ENCODE data around the gene WDR38. TPM values are rescaled to one million over a fixed set of nuclear protein-coding genes. Genes with fewer than 3 reads are reported as not detected.

Gene WDR38
- total and polyA plus RNA-seq, 2 of the 13 experiments (the other 11 are each of a cell fraction or from before 2014, with no cell fraction given) = not detected

DNA sequence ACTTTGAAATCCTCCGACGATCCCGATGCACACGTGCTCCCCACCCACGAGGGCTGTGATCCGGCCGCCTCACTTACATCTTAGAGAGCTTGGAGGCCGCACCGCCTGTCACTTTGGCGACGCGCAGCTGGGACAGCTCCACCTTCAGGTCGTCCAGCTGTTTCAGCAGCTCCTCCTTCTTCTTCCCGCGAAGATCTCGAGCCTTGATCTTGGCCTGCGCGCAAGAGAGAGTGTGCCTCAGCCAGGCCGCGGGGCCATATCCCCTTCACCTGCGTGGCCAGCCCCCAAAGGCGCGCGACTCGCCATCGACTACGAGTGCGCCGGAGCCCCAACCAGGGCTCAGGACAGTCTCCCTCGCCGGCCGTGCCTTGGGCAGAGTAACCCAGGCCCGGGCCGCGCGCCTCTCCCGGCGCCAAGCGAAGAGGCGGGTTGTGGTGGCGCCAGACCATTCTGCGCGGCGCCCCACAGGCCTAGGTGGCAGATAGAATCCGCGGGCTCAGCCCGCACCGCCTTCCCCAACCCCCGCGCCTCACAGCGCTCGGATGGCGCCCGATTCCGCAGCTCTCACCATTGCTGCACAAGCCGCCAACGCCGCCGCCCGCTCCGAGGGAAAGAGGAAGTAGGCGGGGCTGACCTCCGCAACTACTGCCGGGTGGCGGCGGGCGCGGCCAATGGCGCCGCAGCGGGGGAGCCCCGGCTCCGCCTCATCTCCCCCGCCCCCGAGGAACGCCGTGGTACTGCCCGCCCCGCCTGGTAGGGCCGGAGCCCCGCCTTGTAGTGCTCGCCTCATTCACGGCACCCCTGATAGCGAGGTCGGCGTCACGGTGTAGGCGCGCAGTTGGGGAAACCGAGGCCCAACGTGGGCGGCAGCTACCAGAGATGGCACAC, 8.3 kb downstream of the WDR38 start, which contains the start of the genes ARPC5L and RPL35 (continued):
- TF ChIP-seq, protein P1, sequence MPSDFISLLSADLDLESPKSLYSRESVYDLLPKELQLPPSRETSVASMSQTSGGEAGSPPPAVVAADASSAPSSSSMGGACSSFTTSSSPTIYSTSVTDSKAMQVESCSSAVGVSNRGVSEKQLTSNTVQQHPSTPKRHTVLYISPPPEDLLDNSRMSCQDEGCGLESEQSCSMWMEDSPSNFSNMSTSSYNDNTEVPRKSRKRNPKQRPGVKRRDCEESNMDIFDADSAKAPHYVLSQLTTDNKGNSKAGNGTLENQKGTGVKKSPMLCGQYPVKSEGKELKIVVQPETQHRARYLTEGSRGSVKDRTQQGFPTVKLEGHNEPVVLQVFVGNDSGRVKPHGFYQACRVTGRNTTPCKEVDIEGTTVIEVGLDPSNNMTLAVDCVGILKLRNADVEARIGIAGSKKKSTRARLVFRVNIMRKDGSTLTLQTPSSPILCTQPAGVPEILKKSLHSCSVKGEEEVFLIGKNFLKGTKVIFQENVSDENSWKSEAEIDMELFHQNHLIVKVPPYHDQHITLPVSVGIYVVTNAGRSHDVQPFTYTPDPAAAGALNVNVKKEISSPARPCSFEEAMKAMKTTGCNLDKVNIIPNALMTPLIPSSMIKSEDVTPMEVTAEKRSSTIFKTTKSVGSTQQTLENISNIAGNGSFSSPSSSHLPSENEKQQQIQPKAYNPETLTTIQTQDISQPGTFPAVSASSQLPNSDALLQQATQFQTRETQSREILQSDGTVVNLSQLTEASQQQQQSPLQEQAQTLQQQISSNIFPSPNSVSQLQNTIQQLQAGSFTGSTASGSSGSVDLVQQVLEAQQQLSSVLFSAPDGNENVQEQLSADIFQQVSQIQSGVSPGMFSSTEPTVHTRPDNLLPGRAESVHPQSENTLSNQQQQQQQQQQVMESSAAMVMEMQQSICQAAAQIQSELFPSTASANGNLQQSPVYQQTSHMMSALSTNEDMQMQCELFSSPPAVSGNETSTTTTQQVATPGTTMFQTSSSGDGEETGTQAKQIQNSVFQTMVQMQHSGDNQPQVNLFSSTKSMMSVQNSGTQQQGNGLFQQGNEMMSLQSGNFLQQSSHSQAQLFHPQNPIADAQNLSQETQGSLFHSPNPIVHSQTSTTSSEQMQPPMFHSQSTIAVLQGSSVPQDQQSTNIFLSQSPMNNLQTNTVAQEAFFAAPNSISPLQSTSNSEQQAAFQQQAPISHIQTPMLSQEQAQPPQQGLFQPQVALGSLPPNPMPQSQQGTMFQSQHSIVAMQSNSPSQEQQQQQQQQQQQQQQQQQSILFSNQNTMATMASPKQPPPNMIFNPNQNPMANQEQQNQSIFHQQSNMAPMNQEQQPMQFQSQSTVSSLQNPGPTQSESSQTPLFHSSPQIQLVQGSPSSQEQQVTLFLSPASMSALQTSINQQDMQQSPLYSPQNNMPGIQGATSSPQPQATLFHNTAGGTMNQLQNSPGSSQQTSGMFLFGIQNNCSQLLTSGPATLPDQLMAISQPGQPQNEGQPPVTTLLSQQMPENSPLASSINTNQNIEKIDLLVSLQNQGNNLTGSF (CRISPR knock-in tag; IDR thresholded peaks at IDR 0.05) = peak; percentile 80; the same call in 1 of the 2 replicates
- TF ChIP-seq ZGPAT (CRISPR knock-in tag; IDR thresholded peaks at IDR 0.05) = peak; percentile 91
- no peak for TF ChIP-seq KDM6A (CRISPR knock-in tag; IDR thresholded peaks at IDR 0.05; ENCODE audit: low read depth)
- TF ChIP-seq, protein P2, sequence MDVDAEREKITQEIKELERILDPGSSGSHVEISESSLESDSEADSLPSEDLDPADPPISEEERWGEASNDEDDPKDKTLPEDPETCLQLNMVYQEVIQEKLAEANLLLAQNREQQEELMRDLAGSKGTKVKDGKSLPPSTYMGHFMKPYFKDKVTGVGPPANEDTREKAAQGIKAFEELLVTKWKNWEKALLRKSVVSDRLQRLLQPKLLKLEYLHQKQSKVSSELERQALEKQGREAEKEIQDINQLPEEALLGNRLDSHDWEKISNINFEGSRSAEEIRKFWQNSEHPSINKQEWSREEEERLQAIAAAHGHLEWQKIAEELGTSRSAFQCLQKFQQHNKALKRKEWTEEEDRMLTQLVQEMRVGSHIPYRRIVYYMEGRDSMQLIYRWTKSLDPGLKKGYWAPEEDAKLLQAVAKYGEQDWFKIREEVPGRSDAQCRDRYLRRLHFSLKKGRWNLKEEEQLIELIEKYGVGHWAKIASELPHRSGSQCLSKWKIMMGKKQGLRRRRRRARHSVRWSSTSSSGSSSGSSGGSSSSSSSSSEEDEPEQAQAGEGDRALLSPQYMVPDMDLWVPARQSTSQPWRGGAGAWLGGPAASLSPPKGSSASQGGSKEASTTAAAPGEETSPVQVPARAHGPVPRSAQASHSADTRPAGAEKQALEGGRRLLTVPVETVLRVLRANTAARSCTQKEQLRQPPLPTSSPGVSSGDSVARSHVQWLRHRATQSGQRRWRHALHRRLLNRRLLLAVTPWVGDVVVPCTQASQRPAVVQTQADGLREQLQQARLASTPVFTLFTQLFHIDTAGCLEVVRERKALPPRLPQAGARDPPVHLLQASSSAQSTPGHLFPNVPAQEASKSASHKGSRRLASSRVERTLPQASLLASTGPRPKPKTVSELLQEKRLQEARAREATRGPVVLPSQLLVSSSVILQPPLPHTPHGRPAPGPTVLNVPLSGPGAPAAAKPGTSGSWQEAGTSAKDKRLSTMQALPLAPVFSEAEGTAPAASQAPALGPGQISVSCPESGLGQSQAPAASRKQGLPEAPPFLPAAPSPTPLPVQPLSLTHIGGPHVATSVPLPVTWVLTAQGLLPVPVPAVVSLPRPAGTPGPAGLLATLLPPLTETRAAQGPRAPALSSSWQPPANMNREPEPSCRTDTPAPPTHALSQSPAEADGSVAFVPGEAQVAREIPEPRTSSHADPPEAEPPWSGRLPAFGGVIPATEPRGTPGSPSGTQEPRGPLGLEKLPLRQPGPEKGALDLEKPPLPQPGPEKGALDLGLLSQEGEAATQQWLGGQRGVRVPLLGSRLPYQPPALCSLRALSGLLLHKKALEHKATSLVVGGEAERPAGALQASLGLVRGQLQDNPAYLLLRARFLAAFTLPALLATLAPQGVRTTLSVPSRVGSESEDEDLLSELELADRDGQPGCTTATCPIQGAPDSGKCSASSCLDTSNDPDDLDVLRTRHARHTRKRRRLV (CRISPR knock-in tag; IDR thresholded peaks at IDR 0.05) = peak; percentile 41; the same call in 1 of the 2 replicates
- TF ChIP-seq POLR2G (IDR thresholded peaks at IDR 0.05; ENCODE audit: low read depth, low read length) = peak; percentile 97
- no peak for TF ChIP-seq TBX3 (IDR thresholded peaks at IDR 0.05; ENCODE audit: borderline replicate concordance)
- TF ChIP-seq RBFOX2 (IDR thresholded peaks at IDR 0.05; ENCODE audit: low read depth, low read length) = peak; percentile 100
- TF ChIP-seq SIN3B (IDR thresholded peaks at IDR 0.05; ENCODE audit: low read length) = peak; percentile 36; the same call in 1 of the 2 replicates
- TF ChIP-seq NCOA5 (CRISPR knock-in tag; IDR thresholded peaks at IDR 0.05) = no peak
- no peak for TF ChIP-seq EHMT2 (IDR thresholded peaks at IDR 0.05; ENCODE audit: borderline replicate concordance, low read depth, low read length)
- no peak for TF ChIP-seq JUN (CRISPR knock-in tag; IDR thresholded peaks at IDR 0.05)
